Myometrial cell (primary cell): Measurements from ENCODE around the gene CBX2. TPM values are rescaled to one million over a fixed set of nuclear protein-coding genes. Genes with fewer than 3 reads are reported as not detected.

Experiments used
- total RNA-seq: library from RNA; depleted of rRNA; stranded (reverse); fragments of >200 nt; gene quantifications from 2 replicates; pipeline ENCODE4 v1.2.3, GENCODE V29; 2015

CBX2 gene
- total RNA-seq: 1.8 and 2.3 TPM in 2 replicates

GRCh38 chr17:79777894-79778503 lies at the start of gene CBX2:
Gene CBX2, plus strand, starts transcription at chr17:79778148. Its CDS starts 88 bp downstream, at chr17:79778236.

GRCh38 chr17:79730769-79731483 lies 47.0 kb upstream of the CBX2 start, which contains the start of gene ENPP7:
Gene ENPP7, plus strand, starts transcription at chr17:79730943. Its CDS starts 197 bp downstream, at chr17:79731140.

GRCh38 chr17:79796763-79797491 lies 19.0 kb downstream of the CBX2 start, which contains the start of gene CBX8:
Gene CBX8, minus strand, starts transcription at chr17:79797077. Its CDS starts 79 bp downstream, at chr17:79796998.

Other genes starting within 250 kb of the CBX2 start
- gene RBFOX3, start 167.1 kb upstream of the CBX2 start, total RNA-seq: not detected in 2 replicates
- gene ENPP7, start 47.2 kb upstream of the CBX2 start, total RNA-seq: not detected in 2 replicates
- gene CBX8, start 18.9 kb downstream of the CBX2 start, total RNA-seq: 10.3 and 16.4 TPM in 2 replicates
- 6.1 and 10.1 TPM in 2 replicates for gene CBX4, start 61.3 kb downstream of the CBX2 start, total RNA-seq